Stimulated activated CD4-positive, alpha-beta T cell treated with anti-CD3 and anti-CD28 coated beads, Interleukin-2, amount 100 ng/mL, for 48 hours (primary cell): Measurements from ENCODE around the gene COL5A1.

ENCODE experiments used
- DNase-seq, 2 donors: peaks; one replicate each; pipeline ENCODE4 v3.0.0-alpha.2; 2020

The COL5A1 gene

DNA sequence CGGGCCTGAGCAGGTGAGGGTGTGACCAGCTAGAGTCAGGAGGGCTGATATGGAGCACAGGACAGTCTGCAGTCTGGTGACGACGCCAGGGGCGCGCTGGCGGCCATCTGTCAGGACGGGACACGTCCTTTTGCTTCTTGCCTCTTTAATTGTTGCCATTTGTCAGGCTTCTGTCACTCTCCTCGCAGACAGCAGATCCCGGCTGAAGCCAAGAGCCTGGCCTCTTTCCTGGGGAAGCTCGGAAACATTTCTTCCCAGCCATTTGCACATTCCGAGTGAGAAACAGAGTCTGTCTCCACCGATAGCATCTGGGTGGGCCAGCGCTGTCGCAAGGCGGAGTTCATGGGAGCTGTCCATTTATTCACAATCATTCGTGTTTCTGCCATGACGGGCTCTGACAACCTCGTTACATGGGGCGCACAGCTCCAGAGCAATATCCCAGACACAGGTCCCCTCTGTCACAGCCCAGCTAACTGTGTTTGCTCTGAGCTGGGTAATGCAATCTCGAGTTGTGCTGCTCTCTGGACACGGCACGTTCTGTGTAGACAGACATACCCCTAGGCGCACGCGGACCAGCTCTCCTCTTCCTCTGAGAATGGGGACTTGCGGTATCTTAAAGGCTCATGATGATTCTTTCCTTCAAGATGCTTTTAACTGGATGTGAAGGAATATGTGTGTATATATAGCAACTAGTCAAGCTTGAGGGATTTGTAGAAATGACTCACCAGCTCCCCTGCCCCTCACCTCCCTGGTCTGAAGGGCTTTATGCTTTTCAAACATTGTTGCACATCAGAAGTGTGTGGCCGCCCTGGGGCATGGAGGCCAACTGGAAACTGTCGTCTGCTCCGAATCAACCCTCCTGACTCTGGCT, 133.7 kb downstream of the COL5A1 start:
- DNase-seq, result no peak

DNA sequence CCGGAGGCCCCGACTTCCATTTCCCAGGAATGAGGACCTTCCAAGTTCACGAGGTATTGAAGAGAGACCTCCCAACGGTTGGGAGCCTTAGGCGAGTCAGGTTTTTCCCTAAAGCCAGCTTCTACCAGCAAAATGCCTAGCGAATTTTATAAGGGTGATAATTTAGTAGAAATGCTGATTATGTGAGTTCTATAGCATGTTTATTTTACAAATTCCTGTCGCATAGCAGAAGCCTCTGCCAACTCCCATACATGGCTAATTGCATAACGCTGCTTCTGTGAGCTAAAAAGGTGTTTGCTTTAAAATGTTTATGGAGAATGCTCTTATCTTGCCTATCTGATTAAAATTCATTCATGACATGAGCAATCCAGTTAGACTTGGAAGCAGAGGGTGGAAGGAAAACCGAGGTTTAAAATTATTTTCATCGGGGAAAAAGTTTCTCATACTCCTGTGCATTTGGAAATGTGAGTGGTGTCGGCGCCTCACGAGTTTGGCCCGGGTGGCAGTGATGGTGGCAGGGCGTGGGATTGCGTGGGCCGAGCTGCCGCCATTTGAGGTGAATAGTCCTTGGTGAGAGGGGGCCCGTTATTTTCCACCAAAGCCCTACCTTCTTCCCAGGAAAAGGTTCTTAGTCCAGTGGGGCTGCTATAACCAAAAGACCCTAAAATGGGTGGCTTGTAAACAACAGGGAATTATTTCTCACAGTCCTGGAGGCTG, 134.6 kb downstream of the COL5A1 start:
- DNase-seq, result no peak

DNA sequence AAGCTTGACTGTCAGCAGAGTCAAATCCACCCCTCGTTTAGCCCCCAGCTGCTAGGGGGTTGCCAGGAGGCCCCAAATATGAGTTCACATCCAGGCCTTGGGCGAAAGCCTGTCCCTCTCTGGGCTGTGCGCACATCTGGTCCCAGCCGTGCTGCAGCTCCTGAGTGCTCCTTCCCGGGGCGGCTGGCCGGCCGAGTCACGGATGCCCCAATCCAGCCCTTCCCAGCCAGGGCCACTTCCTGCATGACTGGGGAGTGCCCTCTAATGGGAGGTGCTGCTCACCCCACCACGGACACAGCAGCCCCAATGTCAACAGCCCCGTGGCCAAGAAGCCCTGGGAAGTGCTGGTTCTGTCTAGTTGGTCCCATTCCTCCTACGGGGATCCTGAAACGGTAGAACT, 135.6 kb downstream of the COL5A1 start:
- no peak for DNase-seq

DNA sequence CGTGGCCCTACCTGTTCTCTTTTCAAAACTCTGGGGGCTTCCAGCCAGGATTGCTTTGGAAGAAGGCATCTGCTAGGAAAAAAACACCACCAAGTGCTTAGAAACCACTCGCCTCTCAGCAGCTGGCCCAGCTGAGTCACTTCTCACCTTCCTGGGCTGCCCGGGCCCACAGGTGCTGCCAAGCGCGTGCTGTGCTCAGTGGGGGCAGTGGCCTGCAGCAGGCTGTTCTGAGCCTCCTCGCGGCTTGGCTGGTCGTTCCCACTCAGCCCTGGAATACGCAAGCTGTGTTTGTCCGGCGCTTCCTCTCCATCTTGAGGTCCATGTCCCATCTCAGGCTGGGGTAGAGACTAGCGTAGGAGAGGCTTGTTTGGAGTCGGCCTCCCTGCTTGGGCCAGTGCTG, 136.6 kb downstream of the COL5A1 start:
- no peak for DNase-seq

DNA sequence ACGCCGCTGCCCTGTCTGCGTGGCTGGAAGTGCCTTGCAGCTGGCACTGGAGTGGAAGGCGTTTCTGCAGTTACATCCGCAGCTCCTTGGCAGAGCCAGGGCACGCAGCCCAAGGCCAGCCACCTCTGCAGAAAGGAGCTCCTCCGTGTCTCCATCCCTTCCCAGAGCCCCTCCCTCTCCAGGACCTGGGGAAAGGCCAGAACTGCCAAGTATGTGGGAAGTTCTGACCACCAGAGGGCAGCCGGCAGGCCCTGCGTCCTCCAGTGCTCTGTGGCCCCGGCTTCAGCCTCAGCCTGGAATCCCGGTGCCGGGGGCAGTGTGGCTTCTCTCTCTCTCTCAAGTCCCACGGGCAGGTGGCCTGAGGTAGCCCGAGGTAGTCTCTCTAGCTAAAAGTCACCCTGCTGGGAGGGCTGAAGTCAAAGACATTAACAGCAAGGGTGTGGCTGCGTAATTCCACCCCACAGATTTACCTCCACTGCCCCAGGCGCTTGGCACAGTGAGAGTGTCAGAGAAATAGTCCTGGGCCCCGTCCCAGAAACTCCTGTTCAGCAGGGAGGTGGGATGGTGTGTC, 137.3 kb downstream of the COL5A1 start:
- DNase-seq, result no peak

DNA sequence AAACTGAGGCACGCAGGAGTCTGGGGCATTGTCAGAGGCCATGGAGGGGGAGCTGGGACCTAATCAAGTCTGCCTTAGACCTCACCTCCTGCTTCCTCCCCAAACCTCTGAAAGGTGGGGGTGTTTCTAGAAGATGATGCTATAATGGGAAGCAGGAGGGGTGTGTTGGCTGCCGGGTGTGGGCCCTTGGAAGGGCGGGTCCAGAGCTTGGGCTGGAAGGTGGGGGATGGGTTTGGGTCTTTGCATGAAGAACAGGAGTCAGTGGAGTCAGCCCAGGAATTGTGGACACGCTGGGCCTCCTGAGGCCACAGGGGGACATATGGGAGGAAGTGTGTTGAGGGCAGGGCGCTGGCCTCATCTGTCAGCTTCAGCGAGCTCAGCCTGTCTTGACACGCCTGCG, 138.0 kb downstream of the COL5A1 start:
- no peak for DNase-seq

DNA sequence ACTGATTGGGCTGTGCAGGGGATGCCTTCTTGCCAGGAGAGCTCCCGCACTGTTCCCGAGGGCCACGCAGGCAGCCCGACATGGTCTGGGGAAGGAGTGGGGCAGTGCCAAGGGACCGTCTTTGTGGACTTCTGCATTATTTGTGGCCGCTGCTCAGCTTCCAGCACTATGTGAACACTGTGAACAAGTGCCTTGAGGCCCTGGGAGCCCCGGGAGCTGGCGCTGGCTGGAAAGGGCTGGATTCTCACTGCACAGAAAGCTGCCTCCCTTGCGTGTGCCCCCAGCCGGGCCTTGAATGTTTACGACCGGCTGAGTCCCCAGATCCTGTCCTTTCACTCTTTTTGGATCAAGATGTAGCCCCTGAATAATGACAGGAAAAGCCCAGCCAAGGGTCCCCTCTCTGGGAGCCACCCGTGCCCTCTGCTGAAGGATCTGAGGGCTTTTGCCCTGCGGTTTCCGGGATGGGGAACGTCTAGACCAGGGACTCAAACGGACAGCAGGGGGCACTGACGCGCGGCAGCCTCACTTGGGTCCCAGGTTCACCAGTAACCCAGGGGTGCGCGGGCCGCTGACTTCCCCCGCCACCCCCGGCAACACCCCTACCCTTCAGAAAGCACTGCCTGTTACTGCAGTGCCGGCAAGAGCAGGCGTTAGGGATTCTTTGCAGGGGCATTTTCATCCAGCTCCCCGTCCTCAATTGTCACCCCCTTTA, 140.1 kb downstream of the COL5A1 start:
- DNase-seq, result no peak

DNA sequence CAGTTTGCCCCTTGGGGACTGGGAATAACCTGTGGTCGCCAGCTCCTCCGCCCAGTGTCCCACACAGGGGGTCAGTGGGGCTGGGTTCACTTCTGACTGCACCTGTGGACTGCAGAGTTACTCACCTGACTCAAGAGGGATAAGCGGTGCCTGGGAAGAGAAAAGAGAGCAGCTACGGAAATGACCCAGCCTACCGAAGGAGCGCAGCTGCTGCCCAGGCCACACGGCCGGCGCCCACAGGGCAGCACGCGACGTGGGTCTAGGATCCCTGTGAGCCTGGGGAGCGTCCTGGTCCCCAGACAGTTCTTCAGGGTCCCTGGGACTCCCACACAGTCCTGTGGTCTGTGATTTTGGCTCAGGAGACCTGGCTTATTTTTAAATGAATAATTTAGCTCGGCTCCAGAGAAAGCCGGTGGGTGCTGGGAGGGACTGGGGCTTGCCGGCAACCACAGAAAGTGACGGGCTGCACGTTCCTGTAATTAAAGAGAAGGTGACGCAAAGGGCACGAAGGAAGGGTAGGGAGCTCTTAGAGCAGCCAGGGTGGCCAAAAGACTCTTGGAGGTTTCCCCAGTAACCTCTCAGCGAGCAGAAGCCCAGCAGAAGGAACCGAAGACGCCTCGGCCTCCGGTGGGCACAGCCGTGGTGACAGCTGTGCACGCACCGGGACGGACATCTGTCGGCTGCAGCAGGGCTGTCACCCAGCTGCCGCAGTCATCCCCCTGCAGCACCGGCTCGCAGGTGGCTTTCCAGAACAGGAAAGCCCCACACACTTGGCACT, 141.5 kb downstream of the COL5A1 start:
- DNase-seq, result no peak

DNA sequence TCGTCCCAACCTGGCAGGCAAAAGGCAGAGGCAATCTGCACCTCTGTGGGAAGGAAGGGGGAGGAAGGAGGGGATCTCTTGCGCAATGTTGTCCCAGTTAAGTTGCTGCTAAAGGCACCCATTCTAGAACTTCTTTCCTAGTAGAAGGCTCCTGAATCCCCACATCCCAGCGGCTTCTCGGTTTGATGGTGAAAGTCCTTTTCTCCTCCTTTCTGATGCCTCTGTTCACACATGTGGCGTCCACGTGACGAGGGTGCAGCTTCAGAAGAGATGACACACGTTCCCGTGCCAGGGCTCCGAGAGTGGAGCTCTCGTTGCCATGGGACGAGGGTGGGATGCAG, 142.1 kb downstream of the COL5A1 start:
- no peak for DNase-seq

DNA sequence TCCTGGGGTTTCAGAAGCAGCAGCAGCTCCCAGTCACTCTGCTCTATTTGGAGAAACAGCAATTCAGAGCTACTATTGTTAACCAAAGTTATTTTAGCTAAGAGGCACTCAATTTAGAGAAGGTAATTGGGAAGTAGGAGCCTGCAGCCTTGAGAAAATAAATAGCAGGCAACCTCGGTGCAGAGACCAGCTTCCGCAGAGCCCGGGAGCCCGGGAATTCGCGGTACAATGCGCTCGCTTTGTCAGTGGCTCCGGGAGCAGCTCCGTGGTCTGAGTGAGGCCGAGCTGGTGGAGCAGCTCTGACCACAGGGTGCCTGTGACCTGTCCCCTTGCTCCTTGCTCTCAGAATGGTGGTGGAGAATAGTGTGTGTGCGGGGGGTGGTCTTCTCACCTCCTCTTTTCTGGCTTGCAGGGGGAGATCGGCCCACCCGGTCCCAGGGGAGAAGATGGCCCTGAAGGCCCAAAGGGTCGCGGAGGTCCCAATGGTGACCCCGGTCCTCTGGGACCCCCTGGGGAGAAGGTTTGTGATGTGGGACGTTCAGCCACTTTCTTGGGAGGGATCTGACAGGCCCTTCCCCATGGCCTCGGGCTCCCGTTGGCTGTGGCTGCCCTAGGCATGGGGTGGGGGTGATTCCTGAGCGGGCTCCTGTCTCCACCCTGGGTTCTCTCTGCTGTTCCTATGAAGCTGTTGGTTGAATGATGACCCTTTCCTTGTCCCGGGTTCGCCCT, 143.1 kb downstream of the COL5A1 start:
- no peak for DNase-seq

DNA sequence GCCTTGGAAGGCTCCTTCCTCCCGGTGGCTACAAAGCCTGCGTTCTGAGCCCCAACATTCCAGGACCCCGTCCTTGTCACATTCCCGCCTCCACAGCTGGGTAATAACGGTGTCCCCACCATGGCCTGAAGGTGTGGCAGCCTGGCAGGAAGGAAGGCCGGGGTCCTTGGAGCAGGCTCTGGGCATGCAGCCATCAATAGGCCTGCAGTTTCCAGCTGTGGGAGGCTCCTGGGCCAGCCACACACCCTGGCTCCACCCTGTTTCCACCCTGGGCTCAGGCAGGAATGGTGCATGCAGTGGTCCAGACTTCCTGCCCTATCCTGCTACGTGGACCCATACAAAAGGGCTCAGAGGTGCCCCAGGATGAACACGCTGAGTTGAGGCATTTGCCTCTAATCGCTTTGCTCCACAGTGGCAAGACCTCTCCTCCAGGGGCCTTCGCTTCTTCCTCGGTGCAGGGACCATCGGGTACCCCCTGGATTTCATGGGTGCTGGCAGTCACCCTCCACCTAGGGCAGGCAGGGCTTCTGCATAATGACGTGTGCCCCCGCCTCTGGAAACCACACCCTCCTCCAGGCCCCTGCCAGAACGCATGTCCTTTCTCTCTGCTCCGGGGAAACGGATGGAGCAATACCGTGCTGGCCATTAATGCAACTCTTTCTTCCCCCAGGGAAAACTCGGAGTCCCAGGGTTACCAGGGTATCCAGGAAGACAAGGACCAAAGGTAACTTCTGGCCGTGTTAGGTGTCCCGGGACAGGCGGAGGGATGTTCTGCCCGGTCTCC, 143.9 kb downstream of the COL5A1 start:
- no peak for DNase-seq

DNA sequence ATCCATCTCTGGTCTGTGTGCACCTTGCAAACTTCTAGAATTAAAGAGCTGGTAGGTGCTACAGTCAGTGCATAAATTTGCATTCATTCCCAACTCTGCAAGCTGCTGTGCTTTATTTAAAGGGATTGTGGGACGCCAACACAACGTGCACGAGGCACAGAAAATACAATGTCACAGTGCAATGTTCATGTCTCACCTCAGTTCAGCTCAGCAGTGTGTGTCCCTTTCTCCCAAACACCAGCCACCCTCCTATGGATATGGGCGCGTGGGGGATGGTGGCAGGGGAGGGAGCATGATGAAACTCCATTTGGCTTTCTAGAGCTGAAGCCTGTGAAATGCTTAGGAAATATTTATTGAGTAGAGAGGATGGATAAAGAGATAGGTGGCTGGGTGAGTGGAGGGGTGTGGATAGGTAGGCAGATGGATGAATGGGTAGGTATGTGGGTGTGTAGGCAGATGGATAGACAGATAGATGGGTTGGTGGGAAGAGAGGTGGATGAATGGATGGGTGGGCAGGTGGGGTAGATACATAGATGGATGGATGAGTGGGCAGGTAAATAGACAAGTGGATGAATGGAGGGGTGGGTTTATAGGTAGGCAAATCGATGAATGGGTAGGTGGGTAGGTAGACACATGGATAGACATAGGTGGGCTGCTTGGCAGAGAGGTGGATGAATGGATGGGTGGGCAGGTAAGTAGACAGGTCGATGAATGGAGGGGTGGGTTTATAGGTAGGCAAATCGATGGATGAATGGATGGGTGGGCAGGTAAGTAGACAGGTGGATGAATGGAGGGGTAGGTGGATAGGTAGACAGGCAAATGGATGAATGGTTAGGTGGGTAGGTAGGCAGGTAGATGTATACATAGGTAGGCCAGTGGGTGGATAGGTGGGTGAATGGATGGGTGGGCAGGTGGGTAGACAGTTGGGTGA, 146.3 kb downstream of the COL5A1 start:
- DNase-seq, result no peak

DNA sequence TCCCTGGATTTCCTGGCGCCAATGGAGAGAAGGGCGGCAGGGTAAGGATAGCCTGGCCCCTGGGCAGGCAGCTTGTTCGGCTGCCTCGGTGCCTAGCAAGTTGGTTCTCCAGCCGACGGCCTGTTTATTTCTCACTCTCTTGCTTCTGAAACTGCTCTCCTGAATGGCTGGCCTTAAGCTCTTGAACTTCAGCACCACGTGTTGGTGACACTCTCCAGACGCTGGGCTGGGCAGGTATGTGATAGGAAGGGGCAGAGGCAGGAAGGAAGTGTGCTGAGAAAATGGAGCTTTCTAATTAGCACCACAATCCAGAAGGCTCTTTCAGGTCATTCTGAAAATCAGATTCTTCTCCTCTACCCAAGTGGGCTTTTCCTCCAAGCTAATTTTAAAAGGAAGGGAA, 147.6 kb downstream of the COL5A1 start:
- no peak for DNase-seq

DNA sequence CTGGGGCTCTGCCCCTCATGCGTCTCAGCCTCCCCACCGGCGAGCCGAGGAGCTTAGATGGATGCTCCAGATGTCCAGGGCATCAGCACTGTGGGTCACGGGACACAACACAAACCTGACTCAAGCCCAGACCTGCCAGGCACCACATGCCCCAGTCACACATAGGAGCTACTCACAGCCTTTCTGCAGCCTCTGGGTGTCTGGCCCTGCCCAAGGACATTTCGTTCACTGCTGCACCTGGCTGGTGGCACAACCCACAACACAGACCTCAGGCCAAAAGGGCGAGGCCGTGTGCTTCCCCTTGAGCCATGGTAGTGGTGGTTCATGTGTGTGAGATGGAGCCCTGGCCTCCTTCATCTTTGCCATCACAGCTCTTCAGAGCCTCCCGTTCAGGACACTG, 149.4 kb downstream of the COL5A1 start:
- DNase-seq, result no peak

DNA sequence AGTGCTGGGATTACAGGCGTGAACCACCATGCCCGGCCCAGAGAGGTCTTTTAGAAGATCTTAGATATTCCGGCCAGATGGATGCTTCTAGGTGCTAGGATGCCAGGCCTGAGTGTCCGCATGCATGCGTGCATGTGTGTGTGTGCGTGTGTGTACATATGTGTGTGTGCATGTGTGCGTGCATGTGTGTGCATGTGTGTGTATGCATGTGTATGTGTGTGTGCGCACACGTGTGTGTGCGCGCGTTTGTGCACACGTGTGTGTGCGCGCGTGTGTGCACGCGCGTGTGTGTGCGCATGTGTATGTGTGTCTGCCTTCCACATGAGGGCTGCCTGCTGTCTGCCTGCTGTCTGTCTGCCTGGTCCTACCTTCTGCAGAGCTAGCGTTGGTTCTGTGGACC, 151.0 kb downstream of the COL5A1 start:
- DNase-seq, result no peak

DNA sequence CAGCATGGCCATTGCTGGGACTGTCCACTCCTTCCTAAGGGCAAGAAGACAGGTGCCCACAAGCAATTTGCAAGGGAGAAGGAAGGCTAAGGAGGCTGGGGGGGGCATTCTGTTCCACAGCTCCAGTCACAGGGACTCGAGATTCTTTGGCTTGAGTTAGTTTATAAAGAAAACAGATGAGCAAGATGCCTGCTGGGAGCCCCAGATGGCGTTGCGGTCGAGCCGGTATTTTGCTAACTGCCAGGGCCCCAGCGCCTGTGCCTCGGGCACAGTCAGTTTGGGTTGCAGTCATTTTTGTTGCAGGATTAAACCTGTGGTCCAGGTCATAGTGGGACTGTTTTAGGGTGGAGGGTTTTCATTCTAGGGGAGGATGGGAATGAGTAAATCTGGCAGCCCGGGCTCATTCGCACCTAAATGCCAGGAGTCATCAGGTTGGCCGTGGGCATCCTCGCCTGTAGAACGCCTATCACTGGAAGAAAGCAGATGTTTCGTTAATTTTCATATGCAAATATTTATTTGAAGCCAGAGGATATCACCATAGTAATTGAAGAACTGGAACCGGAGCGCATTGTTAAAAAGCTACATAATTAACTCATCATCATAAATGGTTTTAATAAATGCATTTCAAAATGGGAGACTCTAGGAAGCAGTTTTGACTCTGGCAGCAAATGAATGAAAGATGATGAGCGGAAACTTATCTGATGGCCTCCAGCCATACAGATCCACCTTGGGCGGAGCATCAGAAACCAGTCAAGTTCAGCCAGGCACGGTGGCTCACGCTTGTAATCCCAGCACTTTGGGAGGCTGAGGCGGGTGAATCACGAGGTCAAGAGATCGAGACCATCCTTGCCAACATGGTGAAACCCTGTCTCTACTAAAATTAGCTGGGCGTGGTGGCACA, 151.9 kb downstream of the COL5A1 start:
- DNase-seq, result no peak

DNA sequence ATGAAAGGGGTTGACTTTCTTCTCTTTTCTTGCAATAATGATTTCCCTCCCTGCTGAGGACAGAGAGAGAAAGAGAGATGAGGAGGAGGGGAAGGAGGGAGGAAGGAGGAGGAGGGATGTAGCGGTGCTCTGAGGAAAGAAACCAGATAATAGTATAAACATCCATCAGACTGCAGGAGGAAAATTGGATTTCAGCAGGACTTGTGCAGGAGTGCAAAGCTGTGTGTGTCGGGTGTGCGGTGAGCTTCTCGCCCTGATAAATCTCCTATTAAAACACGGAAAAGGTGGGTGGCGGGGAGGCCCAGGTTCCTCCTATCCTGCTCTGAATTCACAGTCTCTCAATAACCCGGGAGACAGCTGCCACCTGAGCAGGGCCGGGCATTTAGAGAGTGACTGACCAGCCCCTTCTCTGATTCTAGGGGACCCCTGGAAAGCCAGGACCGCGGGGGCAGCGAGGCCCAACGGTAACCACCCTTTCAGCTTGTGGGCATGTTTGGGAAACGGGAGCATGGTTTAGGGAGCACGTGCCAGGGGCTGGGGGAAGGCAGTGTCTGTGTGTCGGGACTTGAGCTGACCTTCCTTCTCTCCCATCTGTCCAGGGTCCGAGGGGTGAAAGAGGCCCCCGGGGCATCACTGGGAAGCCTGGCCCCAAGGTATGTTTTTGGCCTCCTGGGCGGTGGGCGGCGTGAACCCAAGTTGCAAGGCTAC, 153.2 kb downstream of the COL5A1 start:
- DNase-seq, result no peak

DNA sequence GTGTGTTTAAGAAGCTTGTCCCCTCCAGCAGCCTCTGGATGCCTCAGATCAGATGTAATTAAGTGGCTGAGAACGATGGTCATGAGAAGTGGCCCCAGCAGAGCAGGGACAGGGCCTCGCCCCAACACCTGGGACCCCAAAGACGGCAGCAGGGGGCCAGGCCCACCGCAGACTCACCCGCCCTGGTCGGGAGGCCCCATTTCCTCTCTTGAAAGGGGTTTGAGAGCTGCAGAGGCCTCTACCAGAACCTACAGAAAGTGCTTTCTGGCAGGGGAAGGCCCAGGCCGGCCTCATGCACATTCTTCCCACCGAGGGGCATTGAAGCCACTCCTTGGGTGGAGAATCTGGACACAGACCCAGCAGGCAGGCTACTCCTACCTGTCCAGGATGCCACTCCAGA, 153.8 kb downstream of the COL5A1 start:
- no peak for DNase-seq
